CMK (cell line): ENCODE measurements around the gene LRRC47.

ENCODE experiments used
- DNase-seq: peaks from one replicate; pipeline ENCODE4 v3.0.0-alpha.2; 2010; ENCODE audit warnings: low read depth

LRRC47 gene

GRCh38 chr1:3732434-3733093, 63.7 kb downstream of the LRRC47 start:
- no peak for DNase-seq

- DNase-seq, result no peak
Observed at GRCh38 chr1:3731583-3732433, 64.5 kb downstream of the LRRC47 start.

DNA sequence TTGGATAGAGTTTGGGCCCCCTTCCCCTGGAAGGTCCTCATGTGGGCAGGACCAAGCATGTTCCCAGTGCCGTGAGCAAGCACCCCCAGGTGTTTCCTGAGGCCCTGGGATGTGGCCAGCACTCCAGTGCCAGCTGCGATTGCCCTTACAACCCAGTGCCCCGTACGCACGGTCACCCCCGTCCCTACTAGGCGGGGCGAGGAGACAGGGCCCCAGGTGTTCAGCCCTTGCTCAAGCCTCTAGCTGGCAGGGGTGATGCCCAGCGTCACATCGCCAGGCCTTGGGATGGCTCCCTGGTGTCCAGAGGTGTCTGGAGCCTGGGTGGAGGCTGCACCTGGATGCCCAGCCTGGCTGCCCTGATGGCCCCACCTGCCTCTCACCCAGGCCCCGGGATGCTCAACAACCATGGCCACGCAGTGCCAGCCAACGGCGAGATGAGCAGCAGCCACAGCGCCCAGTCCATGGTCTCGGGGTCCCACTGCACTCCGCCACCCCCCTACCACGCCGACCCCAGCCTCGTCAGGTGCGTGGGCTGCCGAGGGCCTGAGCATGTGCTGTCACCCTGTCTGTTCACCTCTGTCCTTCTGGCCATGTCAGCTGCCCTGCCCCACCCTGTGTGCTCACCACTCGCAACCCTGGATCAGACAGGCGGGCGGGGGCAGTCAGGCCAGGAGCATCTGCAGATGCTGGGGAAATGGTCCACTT, 65.6 kb downstream of the LRRC47 start:
- no peak for DNase-seq

- no peak for DNase-seq
Observed at GRCh38 chr1:3729594-3730542, 66.4 kb downstream of the LRRC47 start.
